Measurements from ENCODE around the gene GADD45GIP1. TPM values are rescaled to one million over a fixed set of nuclear protein-coding genes. Genes with fewer than 3 reads are reported as not detected.
A peak's percentile ranks its signal among the peaks of the same experiment; 100 is the strongest.
"Not testable (repeated sequence)": the region's sequence is repeated elsewhere in the genome, so short reads cannot be mapped to it uniquely, and the experiment has no call there.

The GADD45GIP1 gene
- total RNA-seq, 3 donors from 2014 or later (not counting 1 experiment from before 2014, with no cell fraction given), result 5.3 to 7.1 (median 5.7) TPM

DNA sequence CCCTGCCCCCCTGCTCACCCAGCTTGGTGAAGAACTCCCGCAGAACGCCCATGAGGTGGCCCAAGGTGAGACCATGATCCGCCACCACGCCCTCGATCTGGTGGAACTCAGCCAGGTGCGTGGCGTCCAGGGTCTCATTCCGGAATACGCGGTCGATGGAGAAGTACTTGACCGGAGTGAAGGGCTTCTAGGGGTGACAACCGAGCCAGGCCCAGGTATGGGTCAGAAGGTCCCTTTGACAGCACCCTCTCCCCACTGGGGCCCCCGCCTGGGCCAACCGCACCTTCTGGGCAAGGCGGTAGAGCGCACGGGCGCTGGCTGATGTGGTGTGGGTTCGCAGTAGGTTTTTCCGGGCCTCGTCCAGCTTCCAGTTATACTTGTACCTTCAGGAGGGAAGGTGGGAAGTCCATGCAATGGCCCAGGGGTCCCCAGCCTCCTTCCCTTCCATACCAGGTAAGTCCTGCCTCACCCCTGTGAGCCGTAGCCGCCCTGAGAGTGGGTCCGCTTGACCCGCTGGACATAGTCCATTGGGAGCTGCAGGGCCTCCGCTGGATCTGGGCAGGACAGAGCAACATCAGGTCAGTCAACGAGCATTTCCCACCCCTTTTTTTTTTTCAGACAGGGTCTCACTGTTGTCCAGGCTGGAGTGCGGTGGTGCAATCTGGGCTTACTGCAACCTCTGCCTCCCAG is 32.3 kb downstream of the GADD45GIP1 start:
- H3K27me3 ChIP-seq (ENCODE audit: control insufficient read depth, insufficient read depth, low read length), result no peaks in the 10 kb centered on the region
- Mint-ChIP-seq H3K36me3 (peaks cover 7% of the 10 kb centered on the region), H3K27ac (no peak overlapping the region), H3K27me3 (ENCODE audit: low read depth in 2 of 2) (no peaks in the 10 kb centered on the region), H3K4me1 (peaks cover 0 to 5% of the 10 kb centered on the region in 2 donors), H3K9me3 (no peaks in the 10 kb centered on the region), H3K4me3 (no peak overlapping the region)
- DNase-seq (no peak), ATAC-seq (no peak)
- no peak overlapping the region for H3K4me3 ChIP-seq (ENCODE audit: low read length)
- no peak for TF ChIP-seq CTCF (IDR thresholded peaks at IDR 0.05)
- H3K9me3 ChIP-seq (ENCODE audit: control insufficient read depth, insufficient read depth, low read length), result no peaks in the 10 kb centered on the region
- peaks cover 52% of the 10 kb centered on the region for H3K36me3 ChIP-seq (ENCODE audit: control insufficient read depth, insufficient read depth, low read length)
- H3K4me1 ChIP-seq (ENCODE audit: control insufficient read depth, insufficient read depth, low read length), result peaks cover under 1% of the 10 kb centered on the region
- intact Hi-C loops (cut with micrococcal nuclease), result no loop called here
- H3K27ac ChIP-seq (ENCODE audit: low read length), result no peak overlapping the region
- 99% methylated on average over 29 of the region's 29 CpGs for whole genome bisulfite sequencing (ENCODE audit: insufficient coverage)

- Histone ChIP-seq H3K27ac (ENCODE audit: low read length) (no peak overlapping the region), H3K36me3 (ENCODE audit: control insufficient read depth, insufficient read depth, low read length) (peaks cover 40% of the 10 kb centered on the region), H3K4me3 (ENCODE audit: low read length) (no peak overlapping the region), H3K9me3 (ENCODE audit: control insufficient read depth, insufficient read depth, low read length) (no peaks in the 10 kb centered on the region), H3K27me3 (ENCODE audit: control insufficient read depth, insufficient read depth, low read length) (no peaks in the 10 kb centered on the region), H3K4me1 (ENCODE audit: control insufficient read depth, insufficient read depth, low read length) (peaks cover 14% of the 10 kb centered on the region)
- H3K4me3 Mint-ChIP-seq, result no peak overlapping the region
- H3K27me3 Mint-ChIP-seq (ENCODE audit: low read depth in 2 of 2), result no peaks in the 10 kb centered on the region
- ATAC-seq, result no peak
- no peak for TF ChIP-seq CTCF (IDR thresholded peaks at IDR 0.05)
- WGBS (ENCODE audit: insufficient coverage), result 100% methylated on average over 4 of the region's 4 CpGs
- peaks cover 7% of the 10 kb centered on the region for H3K36me3 Mint-ChIP-seq
- no peaks in the 10 kb centered on the region for H3K9me3 Mint-ChIP-seq
- intact Hi-C loops (cut with micrococcal nuclease), result no loop called here
- DNase-seq, result no peak
- no peak overlapping the region for H3K27ac Mint-ChIP-seq
- H3K4me1 Mint-ChIP-seq, result peaks cover 7 to 13% of the 10 kb centered on the region in 2 donors
Measured at GRCh38 chr19:12922959-12923358, 34.1 kb downstream of the GADD45GIP1 start.

DNA sequence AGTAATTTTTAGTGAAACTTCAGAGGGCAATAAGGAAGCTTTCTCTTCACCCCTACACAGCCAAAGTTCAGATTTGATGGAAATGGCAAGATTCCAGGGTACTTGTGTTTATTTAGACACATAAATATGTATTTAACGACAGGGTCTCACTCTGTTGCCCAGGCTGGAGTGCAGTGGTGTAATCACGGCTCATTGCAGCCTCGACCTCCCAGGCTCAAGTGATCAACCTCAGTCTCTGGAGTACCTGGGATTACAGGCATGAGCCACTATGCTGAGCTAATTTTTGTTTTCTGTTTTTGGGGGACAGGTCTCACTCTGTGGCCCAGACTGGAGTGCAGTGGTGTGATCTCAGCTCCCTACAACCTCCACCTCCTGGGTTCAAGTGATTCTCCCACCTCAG is 36.0 kb downstream of the GADD45GIP1 start:
- Histone ChIP-seq H3K9me3 (ENCODE audit: control insufficient read depth, insufficient read depth, low read length) (no peaks in the 10 kb centered on the region), H3K36me3 (ENCODE audit: control insufficient read depth, insufficient read depth, low read length) (peaks cover 27% of the 10 kb centered on the region), H3K4me1 (ENCODE audit: control insufficient read depth, insufficient read depth, low read length) (peaks cover 14% of the 10 kb centered on the region), H3K4me3 (ENCODE audit: low read length) (no peak overlapping the region), H3K27me3 (ENCODE audit: control insufficient read depth, insufficient read depth, low read length) (no peaks in the 10 kb centered on the region), H3K27ac (ENCODE audit: low read length) (no peak overlapping the region)
- ATAC-seq, result no peak
- Mint-ChIP-seq H3K27me3 (ENCODE audit: low read depth in 2 of 2) (no peaks in the 10 kb centered on the region), H3K4me1 (peaks cover 7 to 13% of the 10 kb centered on the region in 2 donors), H3K27ac (peak overlapping the region in 1 of 2 donors; percentile 89), H3K36me3 (peaks cover 7% of the 10 kb centered on the region), H3K4me3 (no peak overlapping the region), H3K9me3 (no peaks in the 10 kb centered on the region)
- 90% methylated on average over 3 of the region's 3 CpGs for WGBS (ENCODE audit: insufficient coverage)
- intact Hi-C loops (cut with micrococcal nuclease), result no loop called here
- TF ChIP-seq CTCF (IDR thresholded peaks at IDR 0.05), result no peak
- DNase-seq, result no peak

GRCh38 chr19:12918253-12918652 is 38.8 kb downstream of the GADD45GIP1 start:
- intact Hi-C loops (cut with micrococcal nuclease), result loop anchor here (2.0 kb wide), 2 partner anchors 15 to 27 kb away; partner anchors contain the start of genes FARSA and GCDH
- no peak for TF ChIP-seq CTCF (IDR thresholded peaks at IDR 0.05)
- Histone ChIP-seq H3K4me1 (ENCODE audit: control insufficient read depth, insufficient read depth, low read length) (peaks cover 31% of the 10 kb centered on the region), H3K36me3 (ENCODE audit: control insufficient read depth, insufficient read depth, low read length) (peaks cover 10% of the 10 kb centered on the region), H3K4me3 (ENCODE audit: low read length) (no peak overlapping the region), H3K9me3 (ENCODE audit: control insufficient read depth, insufficient read depth, low read length) (no peaks in the 10 kb centered on the region), H3K27ac (ENCODE audit: low read length) (no peak overlapping the region), H3K27me3 (ENCODE audit: control insufficient read depth, insufficient read depth, low read length) (no peaks in the 10 kb centered on the region)
- DNase-seq (no peak), ATAC-seq (no peak)
- Mint-ChIP-seq H3K4me3 (peak overlapping the region; percentile 85), H3K4me1 (peaks cover 17 to 26% of the 10 kb centered on the region in 2 donors), H3K27me3 (ENCODE audit: low read depth in 2 of 2) (no peaks in the 10 kb centered on the region), H3K9me3 (no peaks in the 10 kb centered on the region), H3K27ac (peak overlapping the region; percentile 84 to 89), H3K36me3 (peaks cover 6% of the 10 kb centered on the region)
- WGBS (ENCODE audit: insufficient coverage), result 96% methylated on average over 14 of the region's 14 CpGs

DNA sequence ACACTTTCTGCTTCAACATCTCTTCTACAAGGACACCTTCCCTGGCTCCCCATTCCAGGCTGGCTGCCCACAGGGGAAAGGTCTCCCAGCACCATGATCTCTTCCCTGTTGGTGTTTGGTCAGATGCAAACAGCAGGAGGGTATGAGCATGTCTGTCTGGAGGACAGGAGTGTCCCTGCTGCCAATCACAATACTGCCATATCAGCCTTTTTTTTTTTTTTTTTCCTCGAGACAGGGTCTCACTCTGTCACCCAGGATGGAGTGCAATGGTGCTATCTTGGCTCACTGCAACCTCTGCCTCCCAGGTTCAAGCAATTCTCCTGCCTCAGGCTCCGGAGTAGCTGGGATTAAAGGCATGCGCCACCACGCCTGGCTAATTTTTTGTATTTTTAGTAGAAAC is 41.2 kb downstream of the GADD45GIP1 start:
- H3K4me3 Mint-ChIP-seq; H3K9me3 ChIP-seq (ENCODE audit: control insufficient read depth, insufficient read depth, low read length); intact Hi-C loops (cut with micrococcal nuclease); H3K4me3 ChIP-seq (ENCODE audit: low read length); H3K27me3 Mint-ChIP-seq (ENCODE audit: low read depth in 2 of 2); H3K27ac ChIP-seq (ENCODE audit: low read length); H3K9me3 Mint-ChIP-seq; H3K36me3 ChIP-seq (ENCODE audit: control insufficient read depth, insufficient read depth, low read length); H3K36me3 Mint-ChIP-seq; DNase-seq; H3K27me3 ChIP-seq (ENCODE audit: control insufficient read depth, insufficient read depth, low read length); ATAC-seq: not testable (repeated sequence)
- H3K4me1 ChIP-seq (ENCODE audit: control insufficient read depth, insufficient read depth, low read length), result peaks cover 35% of the 10 kb centered on the region
- H3K27ac Mint-ChIP-seq, result peak overlapping the region in 1 of 2 donors; percentile 54
- 90% methylated on average over 4 of the region's 4 CpGs for WGBS (ENCODE audit: insufficient coverage)
- H3K4me1 Mint-ChIP-seq, result peaks cover 17 to 28% of the 10 kb centered on the region in 2 donors

Data from natural killer cell (primary cell).